GM18867 (cell line): ENCODE results near the gene NACC1.
"Not testable (repeated sequence)": the region's sequence is repeated elsewhere in the genome, so short reads cannot be mapped to it uniquely, and the experiment has no call there.

Experiments
- ATAC-seq: cut with Tn5 transposase; IDR thresholded peaks from one replicate; pipeline ENCODE4 v1.9.1; 2021; ENCODE audit warnings: mild to moderate bottlenecking, moderate library complexity; ENCODE audit not compliant: unreplicated experiment

The NACC1 gene

DNA sequence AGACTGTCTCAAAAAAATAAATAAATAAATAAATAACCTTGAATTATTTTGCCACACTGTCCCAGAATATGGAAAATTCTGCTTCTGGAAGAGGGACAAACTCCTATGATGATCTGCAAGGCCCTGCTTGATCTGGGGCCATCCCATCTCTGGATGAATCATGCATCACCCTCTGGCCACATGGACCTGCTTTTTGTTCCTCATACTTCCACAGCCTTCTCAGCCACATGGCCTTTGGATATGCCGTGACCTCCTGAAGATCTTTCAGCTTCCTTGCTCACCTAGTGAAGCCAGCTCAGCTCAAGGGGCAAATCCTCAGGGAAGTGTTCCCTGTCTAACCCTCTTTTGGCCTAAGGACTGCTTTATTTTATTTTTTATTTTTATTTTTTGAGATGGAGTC is 42.5 kb downstream of the NACC1 start:
- ATAC-seq = no peak

DNA sequence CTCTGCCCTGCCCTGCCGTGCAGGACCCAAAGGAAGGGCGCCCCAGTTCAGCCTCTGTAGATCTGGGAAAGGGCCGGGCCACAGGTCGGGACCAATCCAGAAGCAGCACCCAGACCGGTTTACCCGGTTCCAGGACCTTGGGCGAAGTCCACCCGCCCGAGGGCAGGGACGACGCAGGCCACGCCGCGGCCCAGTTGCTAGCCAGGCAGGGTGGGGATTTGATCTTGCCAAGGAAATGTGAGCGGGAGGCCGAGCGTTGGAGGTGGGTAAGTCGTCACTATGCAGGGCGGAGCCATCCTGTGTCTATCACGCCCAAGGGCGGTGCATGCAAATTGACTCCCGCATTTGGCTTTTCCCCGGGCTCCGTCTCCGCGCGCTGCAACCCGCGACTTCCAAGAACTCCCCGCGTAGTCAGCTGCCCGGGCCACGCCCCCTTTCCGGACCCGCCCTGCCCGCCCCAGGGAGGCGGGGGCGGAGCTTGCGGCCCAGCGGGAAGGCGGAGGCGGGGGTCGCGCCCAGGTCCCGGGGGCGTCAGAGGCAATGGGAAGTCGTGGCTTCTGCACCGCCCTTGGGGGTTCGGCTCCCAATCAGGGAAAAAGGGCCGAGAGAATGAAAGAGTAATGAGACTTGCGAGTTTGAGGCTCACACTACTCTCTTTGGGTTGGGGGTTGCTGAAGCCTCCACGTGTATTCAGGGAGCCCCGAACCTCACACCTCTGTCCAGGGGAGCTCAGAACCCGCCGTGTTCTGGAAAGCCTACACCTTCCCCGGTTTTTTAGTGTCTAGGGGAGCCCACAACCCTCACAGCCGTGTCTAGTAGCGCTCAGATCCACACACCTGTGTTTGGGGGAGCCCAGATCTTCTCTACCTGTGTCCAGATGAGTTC is 44.9 kb downstream of the NACC1 start:
- no peak for ATAC-seq

GRCh38 chr19:13163609-13164342 is 45.7 kb downstream of the NACC1 start:
- no peak for ATAC-seq

DNA sequence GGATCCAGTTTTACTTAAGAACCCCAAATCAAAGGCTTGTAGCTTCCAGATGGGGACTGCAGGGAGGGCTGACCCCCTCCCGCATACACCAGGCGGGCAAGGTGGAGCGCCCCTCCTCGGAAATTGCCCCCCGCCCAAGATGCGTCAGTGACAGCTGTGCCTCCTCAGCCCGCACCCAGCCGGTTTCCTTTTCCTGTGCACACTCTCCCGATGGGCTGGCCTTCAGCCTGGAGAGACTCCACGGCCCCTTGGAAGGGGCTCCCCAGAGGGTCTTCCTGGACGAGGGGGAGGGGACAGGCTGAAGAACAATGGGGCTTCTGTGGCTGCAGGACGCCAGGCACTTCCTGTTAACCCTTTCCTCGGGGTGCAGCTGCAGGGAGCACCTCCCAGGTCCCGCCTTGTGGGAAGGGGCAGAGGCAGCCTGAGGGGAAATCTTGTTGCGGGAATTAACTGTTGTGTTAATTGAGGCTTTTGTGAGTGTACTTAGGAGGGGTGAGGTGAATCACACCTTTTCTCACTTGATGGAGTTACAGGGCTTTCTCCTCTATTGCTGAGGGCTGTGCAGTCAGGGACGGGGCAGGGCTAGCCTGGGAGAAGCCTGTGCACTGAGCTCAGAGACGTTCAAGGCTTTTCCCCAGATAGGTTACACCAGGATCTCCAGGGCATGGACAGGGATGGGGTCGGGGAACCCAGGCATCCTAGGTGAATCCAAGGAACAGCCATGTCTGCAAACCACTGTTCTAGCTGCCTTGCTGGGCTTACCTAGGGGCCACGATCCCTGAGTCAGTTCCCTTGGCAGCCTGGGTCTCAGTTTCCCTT is 46.5 kb downstream of the NACC1 start:
- no peak for ATAC-seq

DNA sequence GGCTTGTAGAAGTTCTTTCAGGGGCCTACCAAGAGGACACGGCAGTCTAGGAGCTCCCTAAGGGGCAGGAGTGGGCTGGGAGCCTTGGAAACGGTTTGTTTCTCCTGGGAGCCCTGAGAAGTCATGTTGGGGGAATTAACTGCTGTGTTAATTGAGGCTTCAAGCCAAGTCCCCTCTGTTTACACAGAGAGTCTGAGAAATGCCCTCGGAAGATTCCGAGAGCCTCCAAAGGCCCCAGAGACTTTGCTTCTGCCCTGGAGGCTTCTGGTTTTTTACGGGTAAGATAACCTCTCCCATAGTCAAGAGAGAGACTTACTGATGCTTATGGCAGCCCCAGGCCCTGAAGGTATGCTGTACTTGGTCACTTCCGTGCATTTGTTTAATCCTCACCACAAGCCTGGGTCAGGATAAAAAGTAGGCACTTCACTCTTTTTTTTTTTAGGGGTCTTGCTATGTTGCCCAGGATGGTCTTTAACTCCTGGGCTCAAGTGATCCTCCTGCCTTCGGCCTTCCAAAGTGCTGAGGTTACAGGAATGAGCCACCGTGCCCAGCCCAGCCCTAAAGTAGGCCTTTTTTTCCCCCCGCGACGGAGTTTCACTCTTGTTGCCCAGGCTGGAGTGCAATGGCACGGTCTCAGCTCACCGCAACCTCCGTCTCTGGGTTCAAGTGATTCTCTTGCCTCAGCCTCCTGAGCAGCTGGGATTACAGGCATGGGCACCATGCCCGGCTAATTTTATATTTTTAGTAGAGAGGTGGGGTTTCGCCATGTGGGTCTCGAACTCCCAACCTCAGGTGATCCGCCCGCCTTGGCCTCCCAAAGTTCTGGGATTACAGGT is 47.3 kb downstream of the NACC1 start:
- ATAC-seq = no peak

GRCh38 chr19:13166151-13166550 is 48.1 kb downstream of the NACC1 start:
- not testable (repeated sequence) for ATAC-seq

- no peak for ATAC-seq
Observed at GRCh38 chr19:13169769-13170168, 51.7 kb downstream of the NACC1 start.

- ATAC-seq = no peak
Observed at GRCh38 chr19:13171146-13171545, 53.1 kb downstream of the NACC1 start.

GRCh38 chr19:13172346-13173138 is 54.5 kb downstream of the NACC1 start:
- ATAC-seq = no peak

DNA sequence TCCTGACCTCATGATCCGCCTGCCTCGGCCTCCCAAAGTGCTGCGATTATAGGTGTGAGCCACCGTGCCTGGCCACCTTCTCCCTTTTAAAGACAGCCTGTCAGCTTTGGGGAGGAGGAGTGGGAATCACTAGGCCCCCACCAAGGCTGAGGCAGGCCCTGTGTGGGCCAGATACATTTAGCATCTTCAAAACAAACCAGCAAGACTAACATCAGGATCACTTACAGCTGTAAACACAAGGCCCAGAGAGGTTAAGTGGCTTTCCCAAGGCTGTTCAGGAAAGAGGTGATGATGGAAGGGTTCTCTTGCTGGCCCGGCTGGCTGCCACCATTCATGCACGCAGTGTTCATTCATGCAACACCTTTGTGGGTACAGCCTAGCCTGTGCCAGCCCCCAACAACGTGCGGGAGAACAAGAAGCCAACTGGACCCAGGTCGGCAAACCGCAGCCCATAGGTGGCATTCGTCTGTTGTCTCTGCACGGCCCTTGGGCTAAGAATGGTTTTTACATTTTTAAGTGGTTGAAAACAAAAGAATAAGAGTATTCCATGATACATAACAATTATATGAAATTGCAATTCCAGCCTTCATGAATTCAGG is 55.2 kb downstream of the NACC1 start:
- ATAC-seq = no peak

DNA sequence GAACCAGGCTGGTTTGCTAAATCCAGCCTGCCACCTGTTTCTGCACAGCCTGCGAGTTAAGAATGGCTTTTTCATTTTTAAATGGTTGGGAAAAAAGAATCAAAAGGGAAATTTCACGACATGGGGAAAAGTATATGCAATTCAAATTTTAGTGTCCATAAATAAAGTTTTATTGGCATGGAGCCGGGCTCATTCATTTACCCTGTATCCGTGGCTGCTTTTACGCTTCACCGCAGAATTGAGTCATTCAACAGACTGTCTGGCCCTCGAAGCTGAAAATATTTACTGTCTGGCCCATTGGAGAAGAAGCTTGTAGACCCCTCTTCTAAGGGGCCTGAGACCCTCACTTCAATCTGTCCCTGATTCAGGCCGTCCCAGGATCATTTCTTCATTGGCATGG is 58.3 kb downstream of the NACC1 start:
- ATAC-seq = no peak

- not testable (repeated sequence) for ATAC-seq
Observed at GRCh38 chr19:13177584-13177983, 59.5 kb downstream of the NACC1 start.

DNA sequence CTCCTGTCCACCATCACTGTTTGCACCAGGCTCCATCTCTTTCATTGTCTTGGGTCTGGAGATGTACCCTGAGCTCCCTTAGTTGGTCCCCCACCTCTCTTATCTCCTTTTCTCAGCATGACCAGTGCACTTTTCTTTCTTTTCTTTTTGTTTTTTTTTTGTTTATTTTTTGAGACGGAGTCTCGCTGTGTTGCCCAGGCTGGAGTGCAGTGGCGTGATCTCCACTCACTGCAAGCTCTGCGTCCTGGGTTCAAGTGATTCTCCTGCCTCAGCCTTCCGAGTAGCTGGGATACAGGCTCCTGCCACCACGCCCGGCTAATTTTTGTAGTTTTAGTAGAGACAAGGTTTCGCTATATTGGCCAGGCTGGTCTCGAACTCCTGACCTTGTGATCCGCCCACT is 60.2 kb downstream of the NACC1 start:
- ATAC-seq = not testable (repeated sequence)

DNA sequence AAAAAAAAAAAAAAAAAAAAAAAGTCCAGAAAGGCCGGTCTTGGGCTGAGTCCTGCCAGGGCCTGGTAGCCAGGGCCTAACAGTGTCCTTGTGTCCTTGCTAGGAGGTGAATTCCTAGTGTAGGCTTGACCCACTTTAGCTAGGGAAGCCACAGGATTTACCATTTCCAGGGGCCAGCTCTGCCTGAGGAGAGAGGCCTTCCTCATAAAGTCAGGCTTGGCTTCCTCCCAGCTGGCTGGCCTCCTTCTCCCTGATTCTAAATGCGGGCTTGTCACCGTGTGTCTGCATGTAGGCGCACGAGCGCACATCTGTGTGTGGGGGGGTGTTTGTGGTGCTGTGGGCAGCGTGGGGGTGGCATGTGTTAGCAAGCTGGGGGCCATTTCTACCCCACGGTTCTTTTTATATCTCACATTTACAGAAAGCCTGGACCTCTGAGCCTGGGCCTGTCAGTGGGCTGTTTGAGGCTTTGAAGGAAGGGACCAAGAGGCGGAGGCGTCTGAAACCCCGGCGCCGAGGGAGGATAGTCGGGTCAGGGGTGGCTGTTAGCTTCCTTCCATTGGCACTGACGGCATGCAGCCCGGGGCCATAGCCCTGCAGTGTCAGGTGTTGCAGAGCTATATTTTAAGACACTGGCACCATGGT is 63.8 kb downstream of the NACC1 start:
- peak; percentile 54 for ATAC-seq

DNA sequence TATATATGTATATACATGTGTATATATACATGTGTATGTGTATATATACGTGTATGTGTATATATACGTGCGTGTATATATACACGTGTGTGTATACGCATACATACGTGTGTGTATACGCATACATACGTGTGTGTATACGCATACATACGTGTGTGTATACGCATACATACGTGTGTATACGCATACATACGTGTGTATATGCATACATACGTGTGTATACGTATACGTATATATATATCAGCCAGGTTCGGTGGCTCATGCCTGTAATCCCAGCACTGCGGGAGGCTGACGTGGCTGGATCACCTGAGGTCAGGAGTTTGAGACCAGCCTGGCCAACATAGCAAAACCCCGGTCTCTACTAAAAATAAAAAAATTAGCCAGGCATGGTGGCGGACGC is 66.9 kb downstream of the NACC1 start:
- ATAC-seq = not testable (repeated sequence)

DNA sequence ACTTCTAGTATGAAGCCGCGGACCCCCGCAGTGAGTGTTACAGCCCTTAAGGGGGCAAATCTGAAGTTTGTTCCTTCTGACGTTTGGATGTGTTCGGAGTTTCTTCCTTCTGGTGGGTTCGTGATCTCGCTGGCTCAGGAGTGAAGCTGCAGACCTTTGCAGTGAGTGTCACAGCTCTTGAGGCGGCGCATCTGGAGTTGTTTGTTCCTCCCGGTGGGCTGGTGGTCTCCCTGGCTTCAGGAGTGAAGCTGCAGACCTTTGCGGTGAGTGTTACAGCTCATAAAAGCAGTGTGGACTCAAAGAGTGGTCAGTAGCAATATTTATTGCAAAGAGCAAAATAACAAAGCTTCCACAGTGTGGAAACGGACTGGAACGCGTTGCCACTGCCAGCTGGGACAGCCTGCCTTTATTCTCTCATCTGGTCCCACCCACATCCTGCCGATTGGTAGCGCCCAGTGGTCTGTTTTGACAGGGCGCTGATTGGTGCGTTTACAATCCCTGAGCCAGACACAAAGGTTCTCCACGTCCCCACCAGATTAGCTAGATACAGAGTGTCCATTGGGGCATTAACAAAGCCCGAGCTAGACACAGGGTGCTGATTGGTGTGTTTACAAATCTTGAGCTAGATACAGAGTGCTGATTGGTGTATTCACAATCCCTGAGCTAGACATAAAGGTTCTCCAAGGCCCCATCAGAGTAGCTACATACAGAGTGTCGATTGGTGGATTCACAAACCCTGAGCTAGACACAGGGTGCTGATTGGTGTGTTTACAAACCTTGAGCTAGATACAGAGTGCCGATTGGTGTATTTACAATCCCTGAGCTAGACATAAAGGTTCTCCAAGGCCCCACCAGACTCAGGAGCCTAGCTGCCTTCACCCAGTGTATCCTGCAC is 67.9 kb downstream of the NACC1 start:
- ATAC-seq = not testable (repeated sequence)

GRCh38 chr19:13186688-13187087 is 68.6 kb downstream of the NACC1 start:
- not testable (repeated sequence) for ATAC-seq

GRCh38 chr19:13187419-13187818 is 69.4 kb downstream of the NACC1 start:
- ATAC-seq = no peak
